Activated CD4-positive, alpha-beta T cell treated with anti-CD3 and anti-CD28 coated beads, Interleukin-2, Interleukin-4, amounts not matched to agents 100 ng/mL and 50 ng/mL, durations not matched to agents 16 hours and 8 hours (primary cell): Measurements from ENCODE around the gene NHERF2.

Experiments
- DNase-seq: peaks from one replicate; pipeline ENCODE4 v3.0.0-alpha.2; 2020; ENCODE audit warnings: low spot score

Gene NHERF2

DNA sequence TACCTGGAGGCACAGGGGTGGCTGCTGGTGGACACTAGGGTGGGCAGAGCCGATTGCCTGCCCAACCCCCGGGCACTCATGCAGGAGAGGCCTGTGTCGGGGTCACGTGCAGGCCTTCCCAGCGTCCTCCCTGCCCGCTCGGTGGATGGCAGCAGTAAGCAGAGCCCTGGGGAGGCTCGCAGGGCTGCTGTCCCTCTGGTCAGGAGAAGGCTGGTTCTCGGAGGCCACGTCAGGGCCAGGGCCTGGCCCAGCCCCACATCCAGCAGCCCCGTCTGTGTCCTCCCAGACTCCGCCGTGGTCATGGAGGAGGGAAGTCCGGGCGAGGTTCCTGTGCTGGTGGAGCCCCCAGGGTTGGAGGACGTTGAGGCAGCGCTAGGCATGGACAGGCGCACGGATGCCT is 56.7 kb downstream of the NHERF2 start:
- DNase-seq, result no peak

DNA sequence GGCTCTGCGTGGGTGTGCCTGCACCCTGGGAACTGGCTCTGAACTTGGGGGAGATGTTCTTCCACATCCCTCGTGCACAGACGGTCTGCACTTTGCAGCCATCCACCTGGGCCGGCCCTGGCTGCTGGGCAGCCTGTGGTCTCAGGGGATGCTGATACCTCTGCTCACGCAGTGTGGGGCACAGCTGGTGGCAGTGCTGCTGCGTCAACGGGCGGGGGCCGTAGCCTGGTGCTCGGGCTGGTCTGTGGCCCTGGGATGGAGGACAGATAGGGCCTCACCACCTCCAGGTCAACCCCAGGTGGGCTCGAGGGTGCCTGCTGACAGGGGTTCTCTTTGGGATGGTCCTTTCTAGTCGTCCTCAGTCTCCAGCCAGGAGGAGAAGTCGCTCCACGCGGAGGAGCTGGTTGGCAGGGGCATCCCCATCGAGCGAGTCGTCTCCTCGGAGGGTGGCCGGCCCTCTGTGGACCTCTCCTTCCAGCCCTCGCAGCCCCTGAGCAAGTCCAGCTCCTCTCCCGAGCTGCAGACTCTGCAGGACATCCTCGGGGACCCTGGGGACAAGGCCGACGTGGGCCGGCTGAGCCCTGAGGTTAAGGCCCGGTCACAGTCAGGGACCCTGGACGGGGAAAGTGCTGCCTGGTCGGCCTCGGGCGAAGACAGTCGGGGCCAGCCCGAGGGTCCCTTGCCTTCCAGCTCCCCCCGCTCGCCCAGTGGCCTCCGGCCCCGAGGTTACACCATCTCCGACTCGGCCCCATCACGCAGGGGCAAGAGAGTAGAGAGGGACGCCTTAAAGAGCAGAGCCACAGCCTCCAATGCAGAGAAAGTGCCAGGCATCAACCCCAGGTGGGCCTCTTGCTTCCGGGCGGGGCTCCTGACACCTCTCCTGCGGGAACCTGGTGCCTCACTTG is 57.4 kb downstream of the NHERF2 start:
- no peak for DNase-seq

GRCh38 chr16:2084895-2085625 is 58.4 kb downstream of the NHERF2 start:
- no peak for DNase-seq

DNA sequence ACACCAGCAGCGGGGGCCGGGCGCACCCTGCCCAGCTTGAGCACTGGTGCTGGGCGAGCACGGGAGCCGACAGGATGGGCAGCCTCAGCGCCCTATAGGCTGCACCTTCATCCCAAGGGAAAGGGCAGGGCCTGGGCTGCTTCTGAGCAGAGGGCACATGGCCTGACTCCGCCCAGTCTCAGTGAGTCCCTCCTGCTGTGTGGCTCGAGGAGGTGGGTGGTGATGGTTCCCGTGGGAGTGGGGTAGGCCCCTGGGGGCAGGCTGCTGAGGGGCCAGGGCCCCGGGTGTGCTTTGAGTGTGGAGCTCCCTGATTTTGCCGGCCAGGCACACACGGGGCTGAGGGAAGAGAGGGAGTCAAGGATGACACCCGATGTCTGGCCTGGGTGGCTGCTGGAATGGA is 59.0 kb downstream of the NHERF2 start:
- no peak for DNase-seq

- no peak for DNase-seq
These were observed 59.5 kb downstream of the NHERF2 start for GRCh38 chr16:2086106-2086742.

GRCh38 chr16:2086812-2087747 is 60.4 kb downstream of the NHERF2 start:
- DNase-seq, result no peak

GRCh38 chr16:2087748-2088631 is 61.3 kb downstream of the NHERF2 start:
- no peak for DNase-seq
